Panc1 (cell line): ENCODE measurements around the gene EPB41L4B.

ENCODE experiments used
- POLR2AphosphoS5 ChIP-seq: IDR thresholded peaks from 2 replicates; pipeline ENCODE4 v1.6.1; 2012; ENCODE audit warnings: mild to moderate bottlenecking, low read depth, low read length, moderate library complexity
- SIN3A ChIP-seq: IDR thresholded peaks from 2 replicates; pipeline ENCODE4 v1.6.1; 2012; ENCODE audit warnings: low read depth, mild to moderate bottlenecking, low read length, moderate library complexity, borderline replicate concordance; ENCODE audit not compliant: insufficient read depth
- TCF7L2 ChIP-seq: IDR thresholded peaks from 2 replicates; pipeline ENCODE4 v1.6.1; 2011; ENCODE audit warnings: mild to moderate bottlenecking, low read depth, low read length, inconsistent platforms
- TF ChIP-seq, protein P1 (sequence below): fragments of 450-650 bp; IDR thresholded peaks from 2 replicates; pipeline ENCODE4 v1.5.1; 2017; ENCODE audit warnings: mild to moderate bottlenecking
- TF ChIP-seq, protein P2 (sequence below), 2 experiments: IDR thresholded peaks; 2 replicates each; pipeline ENCODE4 v1.6.1; 2011 to 2012; ENCODE audit warnings: low read depth in 2 of 2, control low read depth in 1 of 2, low read length in 1 of 2, mild to moderate bottlenecking in 1 of 2, moderate library complexity in 1 of 2; ENCODE audit not compliant: insufficient read depth in 1 of 2

DNA sequence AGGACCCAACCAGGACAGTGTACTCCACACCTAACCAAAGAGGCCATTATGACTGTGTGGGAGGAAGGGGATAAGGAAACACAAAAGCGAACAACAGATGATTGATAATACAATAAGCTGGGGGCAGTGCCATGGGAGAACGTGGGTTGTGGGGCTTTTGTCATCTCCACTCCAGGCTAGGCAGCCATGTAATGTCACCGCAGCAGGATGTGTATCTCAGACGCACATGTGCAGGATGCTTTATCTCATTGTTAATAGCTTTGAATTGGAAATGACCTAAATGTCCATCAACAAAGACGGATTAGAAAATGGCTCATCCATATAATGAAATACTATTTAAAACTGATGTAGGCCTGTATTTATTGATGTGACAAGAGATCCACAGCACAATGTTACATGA is 51.0 kb downstream of the EPB41L4B start:
- TF ChIP-seq, protein P1, sequence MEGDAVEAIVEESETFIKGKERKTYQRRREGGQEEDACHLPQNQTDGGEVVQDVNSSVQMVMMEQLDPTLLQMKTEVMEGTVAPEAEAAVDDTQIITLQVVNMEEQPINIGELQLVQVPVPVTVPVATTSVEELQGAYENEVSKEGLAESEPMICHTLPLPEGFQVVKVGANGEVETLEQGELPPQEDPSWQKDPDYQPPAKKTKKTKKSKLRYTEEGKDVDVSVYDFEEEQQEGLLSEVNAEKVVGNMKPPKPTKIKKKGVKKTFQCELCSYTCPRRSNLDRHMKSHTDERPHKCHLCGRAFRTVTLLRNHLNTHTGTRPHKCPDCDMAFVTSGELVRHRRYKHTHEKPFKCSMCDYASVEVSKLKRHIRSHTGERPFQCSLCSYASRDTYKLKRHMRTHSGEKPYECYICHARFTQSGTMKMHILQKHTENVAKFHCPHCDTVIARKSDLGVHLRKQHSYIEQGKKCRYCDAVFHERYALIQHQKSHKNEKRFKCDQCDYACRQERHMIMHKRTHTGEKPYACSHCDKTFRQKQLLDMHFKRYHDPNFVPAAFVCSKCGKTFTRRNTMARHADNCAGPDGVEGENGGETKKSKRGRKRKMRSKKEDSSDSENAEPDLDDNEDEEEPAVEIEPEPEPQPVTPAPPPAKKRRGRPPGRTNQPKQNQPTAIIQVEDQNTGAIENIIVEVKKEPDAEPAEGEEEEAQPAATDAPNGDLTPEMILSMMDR = no peak
- TF ChIP-seq, protein P2, sequence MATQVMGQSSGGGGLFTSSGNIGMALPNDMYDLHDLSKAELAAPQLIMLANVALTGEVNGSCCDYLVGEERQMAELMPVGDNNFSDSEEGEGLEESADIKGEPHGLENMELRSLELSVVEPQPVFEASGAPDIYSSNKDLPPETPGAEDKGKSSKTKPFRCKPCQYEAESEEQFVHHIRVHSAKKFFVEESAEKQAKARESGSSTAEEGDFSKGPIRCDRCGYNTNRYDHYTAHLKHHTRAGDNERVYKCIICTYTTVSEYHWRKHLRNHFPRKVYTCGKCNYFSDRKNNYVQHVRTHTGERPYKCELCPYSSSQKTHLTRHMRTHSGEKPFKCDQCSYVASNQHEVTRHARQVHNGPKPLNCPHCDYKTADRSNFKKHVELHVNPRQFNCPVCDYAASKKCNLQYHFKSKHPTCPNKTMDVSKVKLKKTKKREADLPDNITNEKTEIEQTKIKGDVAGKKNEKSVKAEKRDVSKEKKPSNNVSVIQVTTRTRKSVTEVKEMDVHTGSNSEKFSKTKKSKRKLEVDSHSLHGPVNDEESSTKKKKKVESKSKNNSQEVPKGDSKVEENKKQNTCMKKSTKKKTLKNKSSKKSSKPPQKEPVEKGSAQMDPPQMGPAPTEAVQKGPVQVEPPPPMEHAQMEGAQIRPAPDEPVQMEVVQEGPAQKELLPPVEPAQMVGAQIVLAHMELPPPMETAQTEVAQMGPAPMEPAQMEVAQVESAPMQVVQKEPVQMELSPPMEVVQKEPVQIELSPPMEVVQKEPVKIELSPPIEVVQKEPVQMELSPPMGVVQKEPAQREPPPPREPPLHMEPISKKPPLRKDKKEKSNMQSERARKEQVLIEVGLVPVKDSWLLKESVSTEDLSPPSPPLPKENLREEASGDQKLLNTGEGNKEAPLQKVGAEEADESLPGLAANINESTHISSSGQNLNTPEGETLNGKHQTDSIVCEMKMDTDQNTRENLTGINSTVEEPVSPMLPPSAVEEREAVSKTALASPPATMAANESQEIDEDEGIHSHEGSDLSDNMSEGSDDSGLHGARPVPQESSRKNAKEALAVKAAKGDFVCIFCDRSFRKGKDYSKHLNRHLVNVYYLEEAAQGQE (IDR thresholded peaks at IDR 0.05; ENCODE audit: insufficient read depth in 1 of 2, low read depth in 2 of 2, low read length in 1 of 2) = no peak
- no peak for TF ChIP-seq POLR2AphosphoS5
- TF ChIP-seq TCF7L2 = no peak
- no peak for TF ChIP-seq SIN3A
